ENCODE data around the gene TBC1D22A.
"Not testable (repeated sequence)": the region's sequence is repeated elsewhere in the genome, so short reads cannot be mapped to it uniquely, and the experiment has no call there.

Gene TBC1D22A

DNA sequence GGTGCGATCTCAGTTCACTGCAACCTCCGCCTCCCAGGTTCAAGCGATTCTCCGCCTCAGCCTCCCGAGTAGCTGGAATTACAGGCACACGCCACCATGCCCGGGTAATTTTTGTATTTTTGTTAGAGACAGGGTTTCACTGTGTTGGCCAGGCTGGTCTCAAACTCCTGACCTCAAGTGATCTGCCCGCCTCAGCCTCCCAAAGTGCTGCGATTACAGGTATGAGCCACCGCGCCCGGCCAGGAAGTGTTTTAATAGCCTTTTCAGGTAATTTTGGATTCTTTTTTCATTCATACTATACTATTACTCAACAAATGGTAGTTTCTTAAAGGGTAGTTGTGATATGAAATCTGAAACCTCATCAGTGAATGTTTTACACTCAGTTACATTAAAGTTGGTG is 216.2 kb downstream of the TBC1D22A start:
- DNase-seq, result not testable (repeated sequence)

DNA sequence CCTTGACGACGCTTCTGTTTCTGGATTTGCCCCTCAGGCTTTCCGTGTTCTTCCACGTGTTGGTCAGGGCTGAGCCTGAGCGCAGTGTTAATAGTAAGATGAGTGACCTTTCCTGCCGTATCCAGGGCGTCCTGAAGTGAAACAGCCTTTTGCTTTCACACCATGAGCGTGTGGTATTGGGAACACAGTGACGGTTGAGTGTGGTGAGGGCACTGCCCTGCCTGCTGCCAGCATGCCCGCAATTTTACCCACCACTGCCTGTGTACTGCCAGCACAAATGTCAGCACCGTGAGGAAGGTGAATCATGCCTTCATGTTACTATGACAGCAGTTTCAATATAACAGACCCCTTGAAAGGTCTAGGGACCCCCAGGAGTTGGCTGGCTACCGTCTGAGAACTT is 217.1 kb downstream of the TBC1D22A start:
- DNase-seq, result no peak

DNA sequence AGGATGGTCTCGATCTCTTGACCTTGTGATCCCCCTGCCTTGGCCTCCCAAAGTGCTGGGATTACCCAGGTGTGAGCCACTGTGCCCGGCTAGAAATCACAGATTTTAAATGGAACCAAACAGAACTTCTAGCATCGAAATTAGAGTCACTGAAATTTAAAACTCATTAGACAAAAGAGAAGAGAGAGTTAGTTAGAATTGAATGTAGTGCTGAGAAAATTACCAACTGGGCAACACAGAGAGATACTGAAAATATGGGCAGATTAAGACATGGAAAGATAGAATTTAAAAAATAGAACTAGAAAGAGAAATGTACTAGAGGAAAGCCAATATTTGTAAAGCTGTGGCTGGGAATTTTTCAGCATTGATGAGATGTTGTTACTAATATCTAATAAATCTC is 217.9 kb downstream of the TBC1D22A start:
- DNase-seq, result no peak

GRCh38 chr22:46982635-46983034 is 220.2 kb downstream of the TBC1D22A start:
- no peak for DNase-seq

DNA sequence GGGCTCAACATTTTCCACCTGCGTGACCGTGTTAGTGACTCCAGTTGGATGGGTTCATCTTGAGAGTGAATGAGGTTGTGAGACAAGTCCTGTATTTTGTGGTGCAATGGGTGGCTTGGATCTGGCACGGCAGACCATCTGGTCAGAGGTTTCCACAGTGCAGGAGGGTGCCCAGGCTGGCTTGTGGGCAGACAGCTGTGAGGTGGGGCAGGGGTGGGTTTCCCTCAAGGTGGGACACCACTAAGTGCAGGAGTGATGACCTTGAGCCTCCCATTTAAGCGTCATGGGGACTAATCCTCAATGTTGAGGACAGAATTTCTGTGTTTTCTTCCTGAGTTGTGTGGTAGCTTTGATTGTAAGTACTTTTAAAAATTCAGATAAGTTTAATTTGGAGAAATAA is 220.6 kb downstream of the TBC1D22A start:
- no peak for DNase-seq

GRCh38 chr22:46984751-46985506 is 222.5 kb downstream of the TBC1D22A start:
- DNase-seq, result no peak

- DNase-seq, result no peak
These were observed 223.0 kb downstream of the TBC1D22A start for GRCh38 chr22:46985507-46985882.

DNA sequence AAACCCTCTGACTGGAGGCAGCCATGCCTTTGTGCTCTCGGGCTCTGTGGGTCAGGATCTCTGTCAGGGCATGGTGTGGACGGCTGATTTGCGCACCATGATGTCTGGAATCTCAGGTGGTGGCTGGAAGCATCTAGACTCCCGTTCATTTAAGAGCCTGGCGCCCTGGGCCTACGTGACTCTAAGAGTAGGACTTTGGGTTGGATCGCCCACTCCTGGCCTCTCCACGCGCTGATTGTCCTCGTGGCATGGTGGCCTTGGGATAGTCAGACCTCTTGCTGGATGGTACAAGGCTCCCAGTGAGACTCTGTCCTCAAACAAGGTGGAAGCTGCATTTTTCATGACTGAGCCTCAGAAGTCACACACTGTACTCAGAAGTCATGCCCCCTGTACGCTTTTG is 224.3 kb downstream of the TBC1D22A start:
- no peak for DNase-seq

- no peak for DNase-seq
These were observed 228.6 kb downstream of the TBC1D22A start for GRCh38 chr22:46990937-46991550.

GRCh38 chr22:46991666-46992065 is 229.2 kb downstream of the TBC1D22A start:
- no peak for DNase-seq

DNA sequence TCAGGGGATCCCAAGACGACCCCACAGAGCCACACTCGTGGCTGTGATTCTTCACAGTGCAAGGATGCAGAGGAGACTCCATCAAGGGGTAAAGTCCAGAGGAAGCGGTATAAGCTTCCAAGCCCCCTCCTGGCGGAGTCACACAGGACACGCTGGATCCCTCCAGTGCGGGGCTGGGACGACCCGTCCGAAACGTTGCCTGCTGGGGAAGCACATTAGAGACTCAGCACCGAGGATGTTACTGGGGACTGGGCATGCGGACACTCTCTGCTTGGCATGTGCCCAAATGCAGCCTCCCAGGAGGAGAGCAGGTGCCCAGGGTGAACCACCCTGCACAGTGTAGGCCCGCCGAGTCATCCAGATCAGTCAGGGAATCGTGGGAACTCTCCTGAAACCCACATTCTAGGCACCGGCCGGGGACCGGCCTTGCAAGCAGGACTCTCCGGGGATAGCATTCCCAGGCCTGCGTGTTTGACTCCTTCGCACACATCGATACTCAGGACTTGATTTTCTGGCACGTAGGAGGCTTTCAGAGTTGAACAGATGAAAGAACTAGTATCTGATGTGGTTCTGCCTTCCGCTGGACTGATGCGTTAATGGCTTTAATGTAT is 229.8 kb downstream of the TBC1D22A start:
- no peak for DNase-seq

DNA sequence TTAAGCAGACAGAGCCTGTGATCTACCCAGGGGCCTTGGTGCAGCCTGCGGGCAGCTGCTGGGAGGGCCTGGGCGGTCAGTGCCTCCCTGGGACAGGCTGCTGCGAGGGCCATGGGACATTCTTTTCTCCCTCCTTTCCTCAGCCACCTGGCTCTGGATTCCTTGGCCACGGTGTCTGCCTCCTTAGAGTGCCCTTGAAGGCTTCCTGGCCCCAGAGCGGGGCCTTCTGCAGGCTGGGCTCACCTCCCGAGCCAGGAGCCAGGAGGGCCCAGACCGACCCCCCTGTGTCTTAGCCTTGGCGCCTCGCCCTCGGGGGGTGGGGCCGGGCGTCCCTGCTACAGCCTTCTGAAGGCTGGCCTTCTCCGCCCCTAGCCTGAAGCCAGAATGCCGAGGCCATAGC is 231.2 kb downstream of the TBC1D22A start:
- no peak for DNase-seq

DNA sequence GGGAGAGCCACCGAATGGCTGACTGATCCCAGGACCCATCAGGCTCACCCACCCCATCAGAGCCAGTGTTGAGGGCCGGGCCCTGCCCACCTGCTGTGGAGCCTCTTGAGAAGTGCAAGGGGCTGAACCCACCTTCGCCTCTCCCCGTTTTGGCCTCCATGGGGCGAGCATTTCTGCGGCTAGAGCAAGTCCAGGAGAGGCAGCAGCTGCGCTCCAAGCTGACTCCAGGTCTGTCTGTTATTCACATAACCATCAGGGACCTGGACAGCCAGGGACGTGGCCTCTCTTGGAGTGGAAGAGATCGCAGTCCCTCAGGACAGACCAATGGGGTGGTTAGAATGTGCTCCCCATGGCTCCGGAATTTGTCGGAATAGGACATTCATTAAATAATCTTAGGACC is 231.8 kb downstream of the TBC1D22A start:
- no peak for DNase-seq

- no peak for DNase-seq
These were observed 232.5 kb downstream of the TBC1D22A start for GRCh38 chr22:46994983-46995382.

GRCh38 chr22:46995501-46996360 is 233.3 kb downstream of the TBC1D22A start:
- no peak for DNase-seq

GRCh38 chr22:46996595-46997310 is 234.3 kb downstream of the TBC1D22A start:
- no peak for DNase-seq

DNA sequence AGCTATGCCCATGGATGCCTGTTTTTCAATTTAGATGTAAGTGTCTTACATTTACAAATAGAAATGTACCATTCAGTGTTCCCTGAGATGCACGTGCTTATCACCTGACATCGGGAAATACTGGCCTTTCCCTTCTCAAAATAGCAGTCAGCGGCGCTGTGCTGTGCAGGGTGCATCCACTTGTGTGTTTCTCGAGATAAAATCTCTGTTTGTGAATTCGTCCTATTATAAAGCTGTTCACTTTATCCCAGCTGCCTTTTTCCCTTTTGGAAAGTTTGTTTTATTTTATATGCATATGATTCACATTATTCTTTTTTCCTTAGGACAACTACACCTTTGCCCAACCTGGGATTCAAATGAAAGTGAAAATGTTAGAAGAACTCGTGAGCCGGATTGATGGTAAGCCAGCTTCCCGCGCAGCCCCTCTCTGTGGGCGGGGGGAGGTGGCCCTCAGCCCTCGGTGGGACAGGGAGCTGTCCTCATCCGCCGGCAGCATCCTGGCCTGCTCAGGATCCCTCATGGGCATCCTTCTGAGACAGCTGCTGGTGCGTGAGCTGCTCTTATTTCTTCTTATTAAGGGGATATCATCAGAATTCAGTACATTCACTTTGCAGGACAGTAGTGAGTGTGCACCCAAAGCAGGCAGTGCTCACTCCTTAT is 235.0 kb downstream of the TBC1D22A start:
- no peak for DNase-seq

DNA sequence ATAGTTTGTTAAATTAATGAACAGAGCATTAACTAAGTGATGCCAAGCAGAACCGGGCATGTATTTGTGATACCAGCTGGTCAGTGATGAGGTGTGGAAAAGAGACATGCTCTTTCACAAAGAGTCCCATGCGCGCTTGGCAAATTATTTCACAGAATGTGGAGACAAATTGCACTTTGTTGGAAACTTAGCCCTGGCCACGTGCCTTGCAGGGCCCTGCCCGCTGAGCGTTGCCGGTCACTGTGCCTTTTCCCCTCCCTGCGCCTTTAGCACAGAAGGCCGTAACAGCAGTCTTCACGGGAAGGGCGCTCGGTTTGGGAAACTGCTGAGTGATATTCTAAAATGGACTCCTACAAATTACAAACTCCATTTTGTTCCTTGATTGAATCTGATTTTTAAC is 235.9 kb downstream of the TBC1D22A start:
- no peak for DNase-seq

DNA sequence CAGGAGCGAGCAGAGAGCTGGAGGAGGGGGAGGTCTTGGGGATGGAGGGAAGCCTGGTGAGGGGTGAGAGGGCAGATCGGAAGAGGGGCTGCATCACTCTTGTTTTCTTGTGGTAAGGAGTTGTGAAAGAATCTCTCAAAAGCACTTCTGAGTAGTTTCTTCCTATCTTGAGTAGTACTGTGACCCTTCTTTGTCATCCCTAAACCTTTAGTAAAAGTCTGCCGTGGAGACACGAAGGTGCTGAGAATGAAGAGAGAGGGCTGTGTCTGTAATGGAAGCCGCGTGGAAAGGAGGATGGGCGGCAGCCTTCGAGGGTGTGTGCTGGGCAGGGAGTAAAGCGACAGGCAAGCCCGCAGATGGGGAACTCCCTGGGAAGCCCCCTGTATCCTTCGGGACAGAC is 237.8 kb downstream of the TBC1D22A start:
- no peak for DNase-seq

DNA sequence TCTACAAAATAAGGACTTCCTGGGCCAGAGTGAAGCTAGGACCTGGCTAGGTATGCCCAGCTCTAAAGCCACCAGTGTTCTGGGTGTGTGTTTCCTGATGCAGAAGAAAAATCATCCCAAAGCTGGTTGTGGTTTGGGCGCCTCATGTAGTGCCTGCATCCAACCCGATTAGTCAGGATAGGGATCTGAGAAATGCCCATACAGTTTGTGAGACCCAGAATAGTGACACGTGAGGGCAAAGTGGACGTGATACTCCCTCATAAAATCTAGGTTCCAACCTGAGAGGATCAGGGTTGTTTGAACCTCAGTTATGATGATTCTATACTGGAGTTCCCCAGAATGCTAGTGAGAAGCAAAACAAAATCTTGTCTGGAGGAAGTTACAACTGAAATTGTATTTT is 238.4 kb downstream of the TBC1D22A start:
- no peak for DNase-seq

- DNase-seq, result no peak
These were observed 238.8 kb downstream of the TBC1D22A start for GRCh38 chr22:47001288-47001687.

DNA sequence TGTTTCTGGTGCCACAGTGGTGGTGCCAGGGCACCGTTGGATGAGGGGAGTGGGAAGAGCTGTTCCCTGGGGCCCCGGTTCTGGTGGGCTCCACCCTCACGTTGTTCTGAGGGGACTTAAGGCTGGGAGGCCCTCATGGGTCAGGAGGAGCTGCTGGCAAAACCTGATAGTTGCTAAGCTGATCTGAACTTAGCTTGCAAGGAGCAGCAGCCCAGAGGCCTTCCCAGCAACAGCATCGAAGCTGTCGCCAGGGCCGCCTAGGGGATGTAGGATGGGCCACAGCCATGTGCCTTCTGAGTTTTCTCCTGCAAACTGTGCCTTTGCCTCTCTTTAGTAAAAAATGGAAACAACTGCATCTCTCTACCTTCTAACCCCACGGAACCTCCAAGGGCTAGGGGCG is 240.2 kb downstream of the TBC1D22A start:
- DNase-seq, result no peak
